Measurements from ENCODE around the gene CTF1.
"Not testable (repeated sequence)": the region's sequence is repeated elsewhere in the genome, so short reads cannot be mapped to it uniquely, and the experiment has no call there.

CTF1 gene

GRCh38 chr16:30927789-30928378, 31.5 kb downstream of the CTF1 start:
- no peak for TF ChIP-seq Cebpa-rat (IDR thresholded peaks at IDR 0.05)
- Histone ChIP-seq H3K4me1 (peaks cover 38% of the 10 kb centered on the region), H3K27ac (peak overlapping the region; percentile 97), H3K4me2 (peak overlapping the region; percentile 99), H3K27me3 (no peaks in the 10 kb centered on the region), H3K9me3 (no peaks in the 10 kb centered on the region), H3K9ac (peak overlapping the region; percentile 95), H4K20me1 (peaks cover 30% of the 10 kb centered on the region), H3K4me3 (no peak overlapping the region), H3K36me3 (peaks cover 64% of the 10 kb centered on the region)

GRCh38 chr16:30928390-30928789, 32.0 kb downstream of the CTF1 start:
- no peak for TF ChIP-seq Cebpa-rat (IDR thresholded peaks at IDR 0.05)
- H3K36me3 ChIP-seq, result peaks cover 69% of the 10 kb centered on the region
- peaks cover 30% of the 10 kb centered on the region for H4K20me1 ChIP-seq
- peak overlapping the region; percentile 97; the same call in 1 of the 2 replicates for H3K27ac ChIP-seq
- 0 out of 2 replicates have a peak overlapping the region, but pooled peaks have one; percentile 41 for H3K9ac ChIP-seq
- peaks cover 39% of the 10 kb centered on the region for H3K4me1 ChIP-seq
- H3K4me3 ChIP-seq, result no peak overlapping the region
- H3K4me2 ChIP-seq, result no peak overlapping the region
- H3K9me3 ChIP-seq, result no peaks in the 10 kb centered on the region
- no peaks in the 10 kb centered on the region for H3K27me3 ChIP-seq

- Histone ChIP-seq H3K9ac (0 out of 2 replicates have a peak overlapping the region, but pooled peaks have one; percentile 4), H3K36me3 (peaks cover 77% of the 10 kb centered on the region)
These were observed 32.8 kb downstream of the CTF1 start for GRCh38 chr16:30929167-30929566.

GRCh38 chr16:30930160-30930571, 33.8 kb downstream of the CTF1 start:
- Histone ChIP-seq H4K20me1 (peaks cover 24% of the 10 kb centered on the region), H3K9ac (0 out of 2 replicates have a peak overlapping the region, but pooled peaks have one; percentile 4), H3K36me3 (peaks cover 86% of the 10 kb centered on the region), H3K27me3 (no peaks in the 10 kb centered on the region), H3K4me1 (peaks cover 49% of the 10 kb centered on the region), H3K4me3 (no peak overlapping the region), H3K27ac (no peak overlapping the region), H3K9me3 (no peaks in the 10 kb centered on the region), H3K4me2 (no peak overlapping the region)
- no peak for TF ChIP-seq Cebpa-rat (IDR thresholded peaks at IDR 0.05)

More at GRCh38 chr16:30929167-30929566, 32.8 kb downstream of the CTF1 start:
- TF ChIP-seq Cebpa-rat (IDR thresholded peaks at IDR 0.05), result no peak
- peak overlapping the region; percentile 26; the same call in 1 of the 2 replicates for H3K27ac ChIP-seq
- H3K27me3 ChIP-seq, result no peaks in the 10 kb centered on the region
- H4K20me1 ChIP-seq, result peaks cover 30% of the 10 kb centered on the region
- H3K4me3 ChIP-seq, result no peak overlapping the region
- no peak overlapping the region for H3K4me2 ChIP-seq
- H3K9me3 ChIP-seq, result no peaks in the 10 kb centered on the region
- peaks cover 46% of the 10 kb centered on the region for H3K4me1 ChIP-seq

GRCh38 chr16:30931068-30931650, 34.7 kb downstream of the CTF1 start:
- Histone ChIP-seq H3K4me3 (no peak overlapping the region), H3K27me3 (no peaks in the 10 kb centered on the region), H4K20me1 (peaks cover 15% of the 10 kb centered on the region), H3K27ac (0 out of 2 replicates have a peak overlapping the region, but pooled peaks have one; percentile 7), H3K4me2 (no peak overlapping the region), H3K9me3 (no peaks in the 10 kb centered on the region), H3K9ac (no peak overlapping the region), H3K4me1 (peaks cover 49% of the 10 kb centered on the region), H3K36me3 (peaks cover 96% of the 10 kb centered on the region)
- no peak for TF ChIP-seq Cebpa-rat (IDR thresholded peaks at IDR 0.05)

- Histone ChIP-seq H3K4me3 (no peak overlapping the region), H3K4me1 (peaks cover 67% of the 10 kb centered on the region), H3K27ac (peak overlapping the region; percentile 77), H3K27me3 (no peaks in the 10 kb centered on the region), H4K20me1 (no peaks in the 10 kb centered on the region), H3K36me3 (peaks cover 73% of the 10 kb centered on the region), H3K9ac (peak overlapping the region; percentile 55; the same call in 1 of the 2 replicates), H3K4me2 (peak overlapping the region; percentile 63), H3K9me3 (no peaks in the 10 kb centered on the region)
- no peak for TF ChIP-seq Cebpa-rat (IDR thresholded peaks at IDR 0.05)
These were observed 38.6 kb downstream of the CTF1 start for GRCh38 chr16:30934827-30935557.

- Histone ChIP-seq H3K27me3 (no peaks in the 10 kb centered on the region), H4K20me1 (peaks cover 7% of the 10 kb centered on the region; the same call in 1 of the 2 replicates), H3K9ac (peak overlapping the region; percentile 80), H3K4me2 (peak overlapping the region; percentile 88), H3K9me3 (no peaks in the 10 kb centered on the region), H3K36me3 (peaks cover 70% of the 10 kb centered on the region), H3K4me3 (peak overlapping the region; percentile 38), H3K4me1 (peaks cover 94% of the 10 kb centered on the region), H3K27ac (peak overlapping the region; percentile 96)
- no peak for TF ChIP-seq Cebpa-rat (IDR thresholded peaks at IDR 0.05)
These were observed 41.3 kb downstream of the CTF1 start for GRCh38 chr16:30937692-30938091.

GRCh38 chr16:30939571-30939970, 43.2 kb downstream of the CTF1 start:
- H3K27ac ChIP-seq, result peak overlapping the region; percentile 96
- peaks cover 17% of the 10 kb centered on the region for H4K20me1 ChIP-seq

GRCh38 chr16:30941600-30942425, 45.4 kb downstream of the CTF1 start:
- Histone ChIP-seq H3K9me3 (no peaks in the 10 kb centered on the region), H3K27me3 (no peaks in the 10 kb centered on the region), H3K9ac (peak overlapping the region; percentile 72), H3K27ac (peak overlapping the region; percentile 96), H3K4me2 (peak overlapping the region; percentile 88), H3K4me3 (no peak overlapping the region), H3K36me3 (peaks cover 74% of the 10 kb centered on the region), H3K4me1 (peaks cover 61% of the 10 kb centered on the region), H4K20me1 (peaks cover 36% of the 10 kb centered on the region)
- no peak for TF ChIP-seq Cebpa-rat (IDR thresholded peaks at IDR 0.05)

More at GRCh38 chr16:30939571-30939970, 43.2 kb downstream of the CTF1 start:
- not testable (repeated sequence) for H3K27me3 ChIP-seq, H3K9me3 ChIP-seq, H3K4me3 ChIP-seq
- H3K4me2 ChIP-seq, result peak overlapping the region; percentile 88
- H3K4me1 ChIP-seq, result peaks cover 83% of the 10 kb centered on the region
- peak overlapping the region; percentile 72 for H3K9ac ChIP-seq
- peaks cover 71% of the 10 kb centered on the region for H3K36me3 ChIP-seq

Measured in BLaER1 (cell line).